Stimulated activated naive CD4-positive, alpha-beta T cell (primary cell): Measurements from ENCODE around the gene YJU2.
A peak's percentile ranks its signal among the peaks of the same experiment; 100 is the strongest.

ENCODE experiments used
- DNase-seq, 6 experiments: peaks; one replicate each; lab custom pipeline; 2025; lab: John Stamatoyannopoulos, UW

Gene YJU2

GRCh38 chr19:4298810-4299550, 52.1 kb downstream of the YJU2 start:
- DNase-seq: no peak

- DNase-seq: no peak
Measured at GRCh38 chr19:4300589-4300988, 53.7 kb downstream of the YJU2 start.

GRCh38 chr19:4301590-4302242, 54.8 kb downstream of the YJU2 start:
- DNase-seq: peak in 1 of 6 experiments; percentile 55

GRCh38 chr19:4302243-4302640, 55.4 kb downstream of the YJU2 start, which contains the start of gene TMIGD2:
Gene TMIGD2 (minus strand): TSS chr19:4302389. CDS start chr19:4302385, 4 bp downstream.
- peak in 3 of 6 experiments; percentile 24 to 36 (median 30) for DNase-seq

- DNase-seq: no peak
Measured at GRCh38 chr19:4303819-4304537, 57.1 kb downstream of the YJU2 start.

GRCh38 chr19:4304538-4305256, 57.8 kb downstream of the YJU2 start, which contains the start of gene FSD1:
Gene FSD1 (plus strand): TSS chr19:4304598. CDS start chr19:4304747, 149 bp downstream.
- peak in 5 of 6 experiments; percentile 45 to 57 (median 50) for DNase-seq

- DNase-seq: no peak
Measured at GRCh38 chr19:4305257-4305612, 58.4 kb downstream of the YJU2 start.

GRCh38 chr19:4305659-4306058, 58.8 kb downstream of the YJU2 start:
- DNase-seq: no peak

GRCh38 chr19:4310247-4311121, 63.6 kb downstream of the YJU2 start:
- DNase-seq: no peak

- DNase-seq: no peak
Measured at GRCh38 chr19:4313847-4314490, 67.1 kb downstream of the YJU2 start.

- no peak for DNase-seq
Measured at GRCh38 chr19:4316956-4317355, 70.1 kb downstream of the YJU2 start.

GRCh38 chr19:4318460-4318859, 71.6 kb downstream of the YJU2 start:
- DNase-seq: no peak
